Inflammatory macrophage treated with lipopolysaccharide for 4 hours (primary cell): ENCODE results near the gene ADAMTSL4.
A peak's percentile ranks its signal among the peaks of the same experiment; 100 is the strongest.

Source experiments
- DNase-seq: peaks from one replicate; pipeline ENCODE4 v3.0.0-alpha.2; 2020

ADAMTSL4 gene

GRCh38 chr1:150548632-150549495 lies at the start of gene ADAMTSL4:
ADAMTSL4 (plus strand) TSS chr1:150549408; CDS start chr1:150552289, 2,881 bp downstream.
- DNase-seq, result peak; percentile 77

GRCh38 chr1:150505431-150505830 lies 43.8 kb upstream of the ADAMTSL4 start:
- no peak for DNase-seq

- peak; percentile 73 for DNase-seq
Observed at GRCh38 chr1:150507912-150508864, 41.0 kb upstream of the ADAMTSL4 start, which contains the start of gene ECM1. ECM1 (plus strand) TSS chr1:150508109; CDS start chr1:150508210, 101 bp downstream.

GRCh38 chr1:150508982-150509381 lies 40.2 kb upstream of the ADAMTSL4 start:
- DNase-seq, result no peak

GRCh38 chr1:150511551-150511950 lies 37.7 kb upstream of the ADAMTSL4 start:
- DNase-seq, result no peak

- DNase-seq, result no peak
Observed at GRCh38 chr1:150511985-150512660, 37.1 kb upstream of the ADAMTSL4 start.

- DNase-seq, result no peak
Observed at GRCh38 chr1:150512846-150513245, 36.4 kb upstream of the ADAMTSL4 start.

- DNase-seq, result no peak
Observed at GRCh38 chr1:150513351-150513791, 35.8 kb upstream of the ADAMTSL4 start.

- no peak for DNase-seq
Observed at GRCh38 chr1:150514260-150514659, 34.9 kb upstream of the ADAMTSL4 start.

GRCh38 chr1:150514913-150515327 lies 34.3 kb upstream of the ADAMTSL4 start:
- no peak for DNase-seq

- DNase-seq, result peak; percentile 97
Observed at GRCh38 chr1:150515328-150516049, 33.7 kb upstream of the ADAMTSL4 start, which contains the start of gene FALEC. FALEC (plus strand) TSS chr1:150515752.

GRCh38 chr1:150516050-150516591 lies 33.1 kb upstream of the ADAMTSL4 start:
- DNase-seq, result no peak

GRCh38 chr1:150516616-150517015 lies 32.6 kb upstream of the ADAMTSL4 start:
- DNase-seq, result no peak

- DNase-seq, result no peak
Observed at GRCh38 chr1:150521196-150521968, 27.8 kb upstream of the ADAMTSL4 start.

GRCh38 chr1:150525348-150525747 lies 23.9 kb upstream of the ADAMTSL4 start:
- DNase-seq, result no peak

- no peak for DNase-seq
Observed at GRCh38 chr1:150528196-150528595, 21.0 kb upstream of the ADAMTSL4 start.

- no peak for DNase-seq
Observed at GRCh38 chr1:150529017-150529416, 20.2 kb upstream of the ADAMTSL4 start.

- no peak for DNase-seq
Observed at GRCh38 chr1:150530491-150531159, 18.6 kb upstream of the ADAMTSL4 start.

- DNase-seq, result no peak
Observed at GRCh38 chr1:150532860-150533259, 16.3 kb upstream of the ADAMTSL4 start.

GRCh38 chr1:150534002-150534401 lies 15.2 kb upstream of the ADAMTSL4 start:
- DNase-seq, result no peak
